HG02840 (cell line): ENCODE data around the gene MAN1A1.

Experiments
- ATAC-seq: cut with Tn5 transposase; IDR thresholded peaks from one replicate; pipeline ENCODE4 v1.9.1; 2021; ENCODE audit warnings: mild to moderate bottlenecking, moderate library complexity, moderate number of reproducible peaks; ENCODE audit not compliant: unreplicated experiment, low FRiP score

The MAN1A1 gene

GRCh38 chr6:119276211-119276610 lies 73.3 kb downstream of the MAN1A1 start:
- no peak for ATAC-seq

GRCh38 chr6:119274197-119274595 lies 75.4 kb downstream of the MAN1A1 start:
- ATAC-seq, result no peak

GRCh38 chr6:119273272-119274196 lies 76.0 kb downstream of the MAN1A1 start:
- ATAC-seq, result no peak

- ATAC-seq, result no peak
Measured at GRCh38 chr6:119270545-119270944, 79.0 kb downstream of the MAN1A1 start.

- no peak for ATAC-seq
Measured at GRCh38 chr6:119269266-119270103, 80.1 kb downstream of the MAN1A1 start.

- no peak for ATAC-seq
Measured at GRCh38 chr6:119267126-119267905, 82.2 kb downstream of the MAN1A1 start.

GRCh38 chr6:119264854-119265397 lies 84.6 kb downstream of the MAN1A1 start:
- ATAC-seq, result no peak

GRCh38 chr6:119262612-119263011 lies 86.9 kb downstream of the MAN1A1 start:
- ATAC-seq, result no peak

- no peak for ATAC-seq
Measured at GRCh38 chr6:119261944-119262284, 87.6 kb downstream of the MAN1A1 start.

- no peak for ATAC-seq
Measured at GRCh38 chr6:119259027-119259426, 90.5 kb downstream of the MAN1A1 start.

GRCh38 chr6:119257726-119258125 lies 91.8 kb downstream of the MAN1A1 start:
- no peak for ATAC-seq

GRCh38 chr6:119256978-119257462 lies 92.5 kb downstream of the MAN1A1 start:
- ATAC-seq, result no peak

- ATAC-seq, result no peak
Measured at GRCh38 chr6:119256392-119256791, 93.2 kb downstream of the MAN1A1 start.

GRCh38 chr6:119255492-119255891 lies 94.1 kb downstream of the MAN1A1 start:
- ATAC-seq, result no peak

GRCh38 chr6:119250036-119250435 lies 99.5 kb downstream of the MAN1A1 start:
- ATAC-seq, result no peak

GRCh38 chr6:119249319-119249718 lies 100.2 kb downstream of the MAN1A1 start:
- no peak for ATAC-seq

GRCh38 chr6:119247504-119247903 lies 102.1 kb downstream of the MAN1A1 start:
- ATAC-seq, result no peak

- ATAC-seq, result no peak
Measured at GRCh38 chr6:119243657-119244056, 105.9 kb downstream of the MAN1A1 start.

GRCh38 chr6:119243037-119243436 lies 106.5 kb downstream of the MAN1A1 start:
- ATAC-seq, result no peak
